MCF 10A (cell line): ENCODE data around the gene C5orf63. TPM values are rescaled to one million over a fixed set of nuclear protein-coding genes. Genes with fewer than 3 reads are reported as not detected.
"Not testable (repeated sequence)": the region's sequence is repeated elsewhere in the genome, so short reads cannot be mapped to it uniquely, and the experiment has no call there.

Experiments used
- BruUV-seq: library from RNA; stranded (reverse); fragments of 400-500 nt; replicated peaks from 2 replicates; lab custom pipeline; 2021; lab: Mats Ljungman, UMichigan
- CTCF ChIA-PET: fragments of 300-600 bp; sonication (Branson Sonifier 250); formaldehyde crosslinking; extraction: SDS; loops from one replicate; lab custom pipeline; 2021; ENCODE audit warnings: antibody characterized with exemption, inconsistent platforms; lab: Yijun Ruan, JAX
- POLR2A ChIA-PET: fragments of 300-600, 350-650 bp; sonication (Branson Sonifier 250); formaldehyde crosslinking; extraction: SDS; loops from one replicate; lab custom pipeline; 2020; ENCODE audit warnings: antibody characterized with exemption, inconsistent platforms; lab: Yijun Ruan, JAX
- DNase-seq: peaks from one replicate; pipeline ENCODE4 v3.0.0-alpha.2; 2018; ENCODE audit not compliant: unreplicated experiment
- H3K27ac Mint-ChIP-seq: one replicate; pipeline ENCODE4 v1.8.0; 2022; ENCODE audit warnings: mild to moderate bottlenecking, low read depth, mixed read lengths; ENCODE audit not compliant: unreplicated experiment
- H3K27me3 Mint-ChIP-seq: one replicate; pipeline ENCODE4 v1.8.0; 2022; ENCODE audit warnings: mixed read lengths; ENCODE audit not compliant: insufficient read depth, unreplicated experiment
- H3K36me3 Mint-ChIP-seq: one replicate; pipeline ENCODE4 v1.8.0; 2022; ENCODE audit warnings: mild to moderate bottlenecking, moderate library complexity, mixed read lengths; ENCODE audit not compliant: insufficient read depth, unreplicated experiment
- H3K4me1 Mint-ChIP-seq: one replicate; pipeline ENCODE4 v1.8.0; 2022; ENCODE audit warnings: mixed read lengths; ENCODE audit not compliant: insufficient read depth, unreplicated experiment
- H3K4me3 Mint-ChIP-seq: one replicate; pipeline ENCODE4 v1.8.0; 2022; ENCODE audit warnings: mild to moderate bottlenecking, moderate library complexity, mixed read lengths; ENCODE audit not compliant: unreplicated experiment
- H3K9me3 Mint-ChIP-seq: one replicate; pipeline ENCODE4 v1.8.0; 2022; ENCODE audit warnings: mixed read lengths; ENCODE audit not compliant: unreplicated experiment
- intact Hi-C: fragments of 100-400 bp; cut with micrococcal nuclease; formaldehyde crosslinking; loops from 2 replicates; pipeline ENCODE4 v1.14.1; 2022
- total RNA-seq: library from RNA; stranded (reverse); gene quantifications from 2 replicates; pipeline ENCODE4 v1.2.3, GENCODE V29; 2022
- TF ChIP-seq, protein P1 (sequence below): fragments of 200-600 bp; IDR thresholded peaks from one replicate; pipeline ENCODE4 v1.8.0; 2022; ENCODE audit warnings: antibody characterized with exemption, mild to moderate bottlenecking; ENCODE audit not compliant: unreplicated experiment

The C5orf63 gene
- total RNA-seq, 1 experiment from 2014 or later: 10.8 TPM

DNA sequence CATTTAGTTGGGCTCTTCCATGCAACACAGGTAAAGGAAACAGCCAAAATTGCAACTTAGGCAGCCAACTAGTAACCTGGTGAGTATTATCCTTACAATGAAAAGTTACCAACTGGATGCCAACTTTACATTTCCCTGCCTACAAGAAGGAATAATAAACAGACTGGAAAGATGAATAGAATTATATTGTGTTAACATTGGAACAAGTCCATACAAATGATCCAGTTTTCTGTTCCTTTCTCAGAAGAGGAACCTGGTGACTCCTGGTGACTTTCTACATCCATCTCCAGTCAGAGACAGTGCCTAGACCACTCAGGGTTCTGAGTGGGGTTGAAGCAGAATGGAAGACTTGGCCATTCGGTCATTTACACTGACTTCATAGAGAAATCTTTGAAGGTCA, 63.5 kb downstream of the C5orf63 start:
- TF ChIP-seq, protein P1, sequence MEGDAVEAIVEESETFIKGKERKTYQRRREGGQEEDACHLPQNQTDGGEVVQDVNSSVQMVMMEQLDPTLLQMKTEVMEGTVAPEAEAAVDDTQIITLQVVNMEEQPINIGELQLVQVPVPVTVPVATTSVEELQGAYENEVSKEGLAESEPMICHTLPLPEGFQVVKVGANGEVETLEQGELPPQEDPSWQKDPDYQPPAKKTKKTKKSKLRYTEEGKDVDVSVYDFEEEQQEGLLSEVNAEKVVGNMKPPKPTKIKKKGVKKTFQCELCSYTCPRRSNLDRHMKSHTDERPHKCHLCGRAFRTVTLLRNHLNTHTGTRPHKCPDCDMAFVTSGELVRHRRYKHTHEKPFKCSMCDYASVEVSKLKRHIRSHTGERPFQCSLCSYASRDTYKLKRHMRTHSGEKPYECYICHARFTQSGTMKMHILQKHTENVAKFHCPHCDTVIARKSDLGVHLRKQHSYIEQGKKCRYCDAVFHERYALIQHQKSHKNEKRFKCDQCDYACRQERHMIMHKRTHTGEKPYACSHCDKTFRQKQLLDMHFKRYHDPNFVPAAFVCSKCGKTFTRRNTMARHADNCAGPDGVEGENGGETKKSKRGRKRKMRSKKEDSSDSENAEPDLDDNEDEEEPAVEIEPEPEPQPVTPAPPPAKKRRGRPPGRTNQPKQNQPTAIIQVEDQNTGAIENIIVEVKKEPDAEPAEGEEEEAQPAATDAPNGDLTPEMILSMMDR: no peak
- H3K27ac Mint-ChIP-seq: no peak overlapping the region
- intact Hi-C loops: no loop called here
- no peaks in the 10 kb centered on the region for H3K36me3 Mint-ChIP-seq
- no peak for DNase-seq
- CTCF ChIA-PET: no interaction called here
- POLR2A ChIA-PET: interaction anchor here (0.7 to 1.5 kb wide), 2 partner anchors 19 to 21 kb away, joined by 3 to 6 read pairs; partner anchors contain the start of gene MARCHF3
- H3K9me3 Mint-ChIP-seq: no peaks in the 10 kb centered on the region
- no peaks in the 10 kb centered on the region for H3K27me3 Mint-ChIP-seq
- H3K4me3 Mint-ChIP-seq: no peak overlapping the region
- BruUV-seq: no TSS peak
- H3K4me1 Mint-ChIP-seq: peaks cover 20% of the 10 kb centered on the region

DNA sequence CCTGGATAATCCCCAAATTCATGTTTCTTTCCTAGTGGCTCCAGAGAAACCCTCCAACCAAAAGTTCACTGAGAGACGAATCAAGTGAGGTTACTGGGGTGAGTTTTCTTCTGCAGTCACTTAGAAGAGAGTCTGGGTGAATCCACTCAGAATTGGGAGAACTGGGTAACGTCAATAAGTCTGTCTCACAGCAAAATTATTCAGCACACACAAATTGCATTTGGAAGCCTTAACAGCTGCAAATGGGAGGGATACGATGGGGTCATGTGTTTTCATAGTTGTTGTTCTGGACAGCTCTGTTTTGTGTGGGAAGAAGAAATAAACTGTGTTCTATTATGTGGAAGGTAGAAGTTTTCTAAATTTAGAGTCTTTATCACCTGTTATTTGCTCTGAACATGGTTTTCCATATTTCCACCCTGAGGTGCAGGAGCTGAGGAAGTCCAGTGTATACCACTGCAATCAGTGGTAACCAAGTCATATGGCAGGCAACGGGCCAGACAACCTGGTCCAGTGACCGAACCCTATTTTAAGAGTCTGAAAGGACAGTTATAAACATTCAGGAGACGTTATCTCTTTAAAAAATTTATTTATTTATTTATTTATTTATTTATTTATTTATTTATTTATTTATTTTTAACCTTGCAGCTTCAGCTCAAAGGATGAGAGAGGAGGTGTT, 64.9 kb downstream of the C5orf63 start:
- H3K4me3 Mint-ChIP-seq: no peak overlapping the region
- no peak for DNase-seq
- H3K9me3 Mint-ChIP-seq: no peaks in the 10 kb centered on the region
- peaks cover 16% of the 10 kb centered on the region for H3K4me1 Mint-ChIP-seq
- H3K27ac Mint-ChIP-seq: no peak overlapping the region
- BruUV-seq: no TSS peak
- no peaks in the 10 kb centered on the region for H3K36me3 Mint-ChIP-seq
- ChIA-PET POLR2A (interaction anchor here (1.0 to 1.3 kb wide), 2 partner anchors 17 to 22 kb away, joined by 3 read pairs; partner anchors contain the start of gene MARCHF3), CTCF (no interaction called here)
- no peaks in the 10 kb centered on the region for H3K27me3 Mint-ChIP-seq
- TF ChIP-seq, protein P1: no peak
- intact Hi-C loops: no loop called here

DNA sequence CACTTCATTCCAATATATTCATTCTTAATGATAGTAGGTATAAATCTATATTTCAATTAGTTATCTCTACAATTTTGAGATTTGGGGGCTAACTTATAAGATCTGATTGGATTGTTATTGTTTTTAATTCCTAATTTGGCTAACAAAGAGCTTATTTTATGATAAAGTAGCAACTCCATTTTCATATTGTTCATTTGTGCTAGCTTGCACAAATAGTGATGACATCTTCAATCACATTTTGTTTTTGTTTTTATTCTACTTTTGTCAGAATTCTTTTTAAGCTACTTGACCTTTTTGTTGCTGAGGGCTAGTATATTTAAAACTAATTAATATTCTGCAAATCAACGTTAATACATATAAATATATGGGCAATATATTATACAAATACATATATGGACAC, 65.8 kb downstream of the C5orf63 start:
- H3K4me3 Mint-ChIP-seq: no peak overlapping the region
- POLR2A ChIA-PET: interaction anchor here (0.6 kb wide), 1 partner anchor 17 kb away, joined by 4 read pairs; no protein-coding TSS in a partner anchor
- H3K36me3 Mint-ChIP-seq: no peaks in the 10 kb centered on the region
- TF ChIP-seq, protein P1: no peak
- no peaks in the 10 kb centered on the region for H3K9me3 Mint-ChIP-seq
- CTCF ChIA-PET: no interaction called here
- BruUV-seq: no TSS peak
- H3K4me1 Mint-ChIP-seq: peaks cover 7% of the 10 kb centered on the region
- intact Hi-C loops: loop anchor here (1.0 kb wide), 1 partner anchor 26 kb away; no protein-coding TSS in a partner anchor
- H3K27ac Mint-ChIP-seq: no peak overlapping the region
- no peaks in the 10 kb centered on the region for H3K27me3 Mint-ChIP-seq
- DNase-seq: no peak

DNA sequence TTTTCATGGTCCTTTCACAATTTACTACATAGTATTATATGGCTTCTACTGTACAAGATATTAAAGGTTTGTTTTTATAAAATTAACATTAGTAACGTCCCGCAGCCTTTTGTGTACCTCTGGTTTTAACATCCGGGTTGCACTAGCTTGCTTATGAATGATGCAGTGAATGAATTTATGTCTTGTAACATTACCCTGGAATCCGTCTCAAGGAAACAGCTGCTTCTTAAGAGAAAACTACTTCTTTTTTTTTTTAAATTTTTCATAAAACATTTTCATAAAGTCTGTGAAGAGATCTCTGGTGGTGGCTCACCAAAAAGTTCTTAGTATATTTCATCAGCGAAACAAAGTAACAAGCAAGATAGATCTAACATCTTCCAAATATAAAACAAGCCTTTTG, 66.6 kb downstream of the C5orf63 start:
- no peaks in the 10 kb centered on the region for H3K27me3 Mint-ChIP-seq
- H3K4me3 Mint-ChIP-seq: no peak overlapping the region
- no TSS peak for BruUV-seq
- H3K9me3 Mint-ChIP-seq: no peaks in the 10 kb centered on the region
- peaks cover 5% of the 10 kb centered on the region for H3K4me1 Mint-ChIP-seq
- no peaks in the 10 kb centered on the region for H3K36me3 Mint-ChIP-seq
- intact Hi-C loops: loop anchor here (1.0 kb wide), 1 partner anchor 25 kb away; no protein-coding TSS in a partner anchor
- DNase-seq: no peak
- H3K27ac Mint-ChIP-seq: no peak overlapping the region
- TF ChIP-seq, protein P1: no peak
- ChIA-PET CTCF (interaction anchor here (0.6 kb wide), 1 partner anchor 173 kb away, joined by 3 read pairs; no protein-coding TSS in a partner anchor), POLR2A (interaction anchor here (0.8 kb wide), 1 partner anchor 14 kb away, joined by 7 read pairs; no protein-coding TSS in a partner anchor)

DNA sequence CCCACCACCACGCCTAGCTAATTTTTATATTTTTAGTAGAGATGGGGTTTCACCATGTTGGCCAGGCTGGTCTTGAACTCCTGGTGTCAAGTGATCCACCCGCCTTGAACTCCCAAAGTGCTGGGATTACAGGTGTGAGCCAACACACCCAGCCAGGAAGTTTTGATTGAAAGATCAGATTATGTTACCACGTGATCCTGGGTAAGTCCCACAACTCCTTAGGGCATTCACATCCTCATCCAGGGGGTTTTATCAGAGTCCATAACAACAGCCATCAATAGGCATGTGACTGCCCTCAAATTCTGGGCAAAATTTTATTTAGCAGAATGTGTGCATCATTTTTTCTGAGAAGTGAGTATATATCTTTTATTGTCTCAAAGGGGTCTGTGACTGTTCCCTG, 68.0 kb downstream of the C5orf63 start:
- intact Hi-C loops, H3K4me3 Mint-ChIP-seq, H3K27ac Mint-ChIP-seq, BruUV-seq, H3K27me3 Mint-ChIP-seq, H3K36me3 Mint-ChIP-seq, POLR2A ChIA-PET, H3K4me1 Mint-ChIP-seq, CTCF ChIA-PET, H3K9me3 Mint-ChIP-seq, DNase-seq: not testable (repeated sequence)
